CD4-positive, alpha-beta T cell treated with Interleukin-4 for 1 hour (primary cell): Measurements from ENCODE around the gene ADAMTSL2.
A peak's percentile ranks its signal among the peaks of the same experiment; 100 is the strongest.

Experiments
- DNase-seq, 2 donors: peaks; one replicate each; pipeline ENCODE4 v3.0.0-alpha.2; 2020 to 2022

ADAMTSL2 gene

DNA sequence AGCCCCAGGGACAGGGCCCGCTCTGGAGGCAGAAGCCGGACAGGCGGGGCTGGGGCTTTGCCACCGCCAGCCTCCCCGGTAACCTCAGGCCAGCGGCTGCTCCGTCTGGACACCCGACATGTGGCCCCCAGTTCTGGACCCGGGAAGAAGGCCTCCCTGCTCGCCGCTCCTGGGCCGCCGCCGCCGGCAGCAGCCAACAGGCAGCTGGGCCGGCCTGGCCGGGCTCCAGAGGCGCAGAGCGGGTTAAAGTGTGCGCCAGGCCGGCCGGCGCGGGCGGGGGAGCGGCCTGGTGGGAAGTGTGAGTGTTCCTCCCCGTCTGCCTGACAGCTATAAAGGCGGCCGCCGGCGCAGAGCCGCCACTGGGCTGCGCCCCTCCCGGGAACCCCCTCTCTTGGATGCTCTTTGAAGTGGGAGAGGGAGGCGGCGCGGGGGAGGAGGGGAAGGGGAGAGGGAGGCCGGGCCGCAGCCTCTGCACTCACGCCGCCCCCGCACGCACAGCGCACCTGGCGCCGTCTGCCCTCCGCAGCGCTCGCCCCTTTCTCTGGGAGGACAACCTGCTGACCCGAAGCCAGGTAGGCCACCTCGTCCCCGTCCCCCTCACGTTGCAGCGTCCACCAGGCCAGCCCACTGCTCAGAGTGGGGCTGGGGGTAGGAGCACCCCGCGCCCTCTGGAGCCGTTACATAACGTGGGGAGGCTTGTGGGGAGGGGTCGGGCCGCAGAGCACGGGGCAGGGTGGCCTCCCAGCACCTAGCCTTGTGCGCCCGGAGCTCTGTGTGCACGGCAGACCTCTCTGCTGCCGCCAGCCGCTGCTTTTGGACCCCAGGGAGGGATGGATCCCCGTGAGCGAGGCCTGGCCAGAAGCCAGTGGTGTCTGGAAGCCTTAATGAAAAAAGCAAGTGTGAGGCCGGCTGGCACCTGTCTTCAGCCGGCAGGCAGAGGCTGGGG is at the start of gene ADAMTSL2:
ADAMTSL2 (plus strand) TSS at position 359 of the 946 bp plus-strand sequence. CDS start 2,009 bp downstream, outside the sequence.
- DNase-seq = peak; percentile 36 to 62

DNA sequence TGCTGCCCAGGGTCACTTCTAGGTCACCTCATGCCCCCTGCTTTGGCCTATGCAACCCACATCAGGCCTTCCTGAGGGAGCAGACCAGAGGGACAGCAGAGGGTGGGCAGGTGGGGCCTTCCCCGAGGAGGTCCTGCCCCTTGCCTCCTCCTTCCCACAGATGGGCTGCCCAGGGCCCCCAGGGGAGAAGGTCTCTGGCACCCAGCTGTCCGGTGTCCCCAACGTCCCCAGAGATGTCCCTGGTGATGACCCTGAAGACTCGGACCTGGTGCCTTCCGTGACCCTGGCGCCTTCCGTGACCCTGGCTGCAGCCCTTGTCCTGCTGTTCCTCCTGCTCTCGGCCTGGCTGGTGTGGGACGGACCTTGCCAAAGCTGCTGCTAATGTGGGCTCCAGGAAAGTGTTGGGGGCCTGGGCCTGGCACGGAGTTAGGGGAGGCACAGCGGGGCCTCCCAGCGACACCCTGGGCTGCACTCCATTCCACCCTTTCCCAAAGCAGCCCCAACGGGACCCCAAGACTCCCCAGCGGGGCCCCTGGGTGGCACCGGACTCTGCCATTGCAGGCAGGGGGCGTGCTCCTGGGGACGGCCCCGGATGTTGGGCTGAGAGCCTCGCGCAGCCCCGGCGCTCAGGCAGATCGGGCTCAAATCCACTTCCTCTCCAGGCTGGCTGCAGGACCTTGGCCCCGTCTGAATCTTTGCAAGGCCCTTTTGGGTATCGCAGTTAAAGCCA is 48.8 kb upstream of the ADAMTSL2 start:
- no peak for DNase-seq

DNA sequence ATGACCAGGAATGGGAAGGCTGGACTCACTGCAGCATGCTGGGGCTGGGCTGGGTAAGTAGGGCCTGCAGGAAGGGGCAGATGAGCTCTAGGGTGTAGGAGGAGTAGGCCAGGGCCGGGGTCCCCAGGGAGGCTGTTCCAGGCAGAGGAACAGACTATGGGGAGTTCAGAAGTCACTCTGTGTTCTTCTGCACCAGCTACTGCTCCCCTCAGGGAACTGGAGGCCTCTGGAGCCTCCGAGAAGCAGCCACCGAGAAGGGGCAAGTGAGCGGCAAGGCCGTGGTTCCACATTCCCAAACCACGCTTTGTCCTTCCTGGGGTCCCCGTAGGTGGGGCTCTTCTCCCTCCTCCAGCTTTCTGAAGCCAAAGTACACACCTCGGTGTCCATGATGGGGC is 47.2 kb upstream of the ADAMTSL2 start:
- DNase-seq = no peak

- no peak for DNase-seq
These were observed 45.7 kb upstream of the ADAMTSL2 start for GRCh38 chr9:133488686-133489252.

DNA sequence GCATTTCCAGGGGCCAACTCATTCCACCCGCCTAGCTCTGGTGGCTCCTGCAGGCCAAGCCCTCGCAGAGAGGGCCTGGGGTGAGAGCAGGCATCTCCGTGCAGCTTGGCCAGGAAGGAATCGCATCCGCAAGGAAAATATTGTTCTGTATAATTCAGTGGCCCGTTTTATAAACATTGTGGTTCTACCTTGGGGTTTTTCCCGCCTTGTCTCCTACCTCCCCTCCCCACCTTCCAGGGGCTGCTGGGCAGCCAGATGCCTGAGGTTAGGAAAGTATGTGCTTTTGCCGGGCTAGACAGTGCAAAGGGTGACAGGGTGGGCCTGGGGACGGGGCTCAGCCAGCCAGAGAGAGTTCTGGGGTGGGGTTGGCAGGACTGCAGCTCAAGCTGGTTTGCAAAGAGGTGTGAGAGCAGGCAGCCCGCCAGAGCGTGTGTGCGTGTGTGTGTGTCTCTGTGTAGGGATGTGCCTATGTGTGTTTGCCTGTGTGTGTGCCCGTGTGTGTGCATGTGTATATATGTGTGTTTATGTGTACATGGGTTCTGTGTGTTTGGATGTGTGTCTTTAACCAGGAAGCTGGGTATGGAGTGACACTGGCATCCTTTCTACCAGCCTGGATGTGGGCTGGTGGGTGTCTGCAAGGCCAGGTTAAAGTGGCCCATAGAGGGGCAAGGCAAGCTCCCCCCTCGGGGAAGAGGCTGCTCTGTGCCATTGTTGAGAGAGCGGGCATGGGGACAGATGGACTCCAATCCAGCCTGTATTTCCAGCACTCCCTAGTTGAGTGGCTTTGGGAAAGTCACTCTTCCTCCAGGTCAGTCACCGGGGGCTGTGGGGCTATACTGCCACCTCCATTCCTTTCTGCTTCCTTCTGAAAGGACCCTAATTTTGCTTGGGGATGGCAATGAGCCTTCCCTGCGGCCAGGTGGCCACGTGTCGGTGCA is 45.0 kb upstream of the ADAMTSL2 start:
- no peak for DNase-seq

DNA sequence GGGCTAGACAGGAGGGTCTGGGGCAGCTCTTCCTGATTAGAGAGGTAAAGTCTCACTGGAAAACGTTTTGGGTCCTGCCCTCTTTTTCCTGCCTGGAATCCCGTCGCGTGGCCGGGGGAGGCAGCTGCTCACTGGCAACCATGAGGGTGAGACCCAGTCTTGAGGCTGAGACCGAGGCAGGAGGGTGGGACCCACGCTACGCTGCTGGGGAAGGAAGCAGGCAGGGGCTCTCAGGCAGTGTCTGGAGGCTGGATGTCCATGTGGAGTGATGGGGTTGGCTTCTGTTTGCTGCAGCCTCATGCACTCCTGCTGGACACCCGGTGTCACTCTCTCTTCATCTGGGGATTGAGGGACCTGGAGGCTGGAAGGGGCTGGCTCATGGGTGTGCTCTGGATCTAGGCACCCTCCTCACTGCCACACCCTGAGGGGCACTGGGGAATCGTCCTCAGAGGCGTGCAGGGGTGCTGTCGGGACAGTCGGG is 44.3 kb upstream of the ADAMTSL2 start:
- DNase-seq = no peak

DNA sequence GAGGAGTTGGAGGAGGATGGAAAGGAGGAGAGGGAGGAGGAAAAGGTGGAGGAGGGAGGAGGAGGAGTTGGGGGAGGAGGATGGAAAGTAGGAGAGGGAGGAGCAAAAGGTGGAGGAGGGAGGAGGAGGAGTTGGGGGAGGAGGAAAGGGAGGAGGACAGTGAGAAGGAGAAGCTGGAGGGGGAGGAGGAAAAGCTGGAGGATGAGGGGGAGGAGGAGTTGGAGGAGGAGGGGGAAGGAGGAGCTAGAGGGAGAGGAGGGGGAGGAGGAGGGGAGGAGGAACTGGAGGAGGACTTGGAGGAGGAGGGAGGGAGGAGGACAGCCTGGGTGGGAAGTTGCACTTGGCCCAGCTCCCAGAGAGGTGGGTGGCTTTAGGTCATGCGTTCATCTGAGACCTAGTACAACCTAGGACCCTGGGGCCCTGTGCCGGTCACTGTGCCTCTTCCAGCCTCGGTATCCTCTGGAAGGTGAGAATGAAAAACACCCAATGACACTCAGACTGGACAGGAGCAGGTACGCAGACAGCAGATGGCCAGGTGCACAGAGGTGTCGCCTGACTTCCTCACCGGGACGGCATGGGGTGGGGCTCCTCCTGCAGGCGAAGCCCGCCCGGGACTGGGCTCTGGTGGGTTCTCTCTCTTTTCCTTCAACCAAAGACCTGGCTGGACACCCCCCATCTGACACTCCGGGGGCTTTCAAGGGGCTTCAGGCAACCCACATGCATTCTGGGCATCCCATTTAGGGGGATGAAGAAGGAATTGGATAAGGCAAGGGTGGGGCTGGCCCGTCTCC is 43.4 kb upstream of the ADAMTSL2 start:
- DNase-seq = no peak

- DNase-seq = no peak
These were observed 42.9 kb upstream of the ADAMTSL2 start for GRCh38 chr9:133491656-133491925.

- DNase-seq = no peak
These were observed 42.2 kb upstream of the ADAMTSL2 start for GRCh38 chr9:133492061-133493021.

GRCh38 chr9:133493428-133493827 is 41.1 kb upstream of the ADAMTSL2 start:
- DNase-seq = no peak

- DNase-seq = no peak
These were observed 40.5 kb upstream of the ADAMTSL2 start for GRCh38 chr9:133493845-133494540.

DNA sequence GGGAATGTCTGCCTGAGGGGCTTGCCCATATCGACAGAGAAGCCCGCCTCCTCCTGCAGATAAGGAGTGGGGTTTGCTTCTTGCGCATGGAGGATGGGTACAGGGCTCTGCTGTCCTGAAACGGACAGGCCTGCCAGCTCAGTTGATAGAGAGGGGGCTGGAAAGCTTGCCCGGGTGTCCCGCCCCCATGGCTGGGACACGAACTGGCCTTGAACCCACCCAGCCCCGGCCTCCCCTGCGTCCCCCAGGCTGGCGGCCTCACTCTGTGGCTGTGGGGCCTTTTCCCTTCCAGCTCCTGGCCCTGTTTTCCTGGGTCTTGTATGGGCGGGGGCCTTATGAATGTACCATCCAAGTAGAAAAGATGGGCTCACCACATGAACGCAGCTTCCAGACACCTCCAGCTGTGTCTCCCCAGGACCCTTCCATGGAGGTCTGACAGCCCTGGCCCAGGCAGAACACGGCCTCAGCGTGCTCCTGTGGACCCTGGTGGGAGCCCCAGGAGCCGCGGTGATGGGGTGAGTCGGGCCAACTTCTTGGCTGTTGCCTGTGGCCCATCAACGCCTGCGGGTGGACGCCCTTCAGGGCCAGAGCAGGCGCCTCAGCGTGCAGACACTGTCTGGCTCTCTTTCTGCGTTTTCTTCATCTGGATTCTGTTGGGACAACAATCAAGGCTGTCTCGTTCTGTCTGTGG is 39.7 kb upstream of the ADAMTSL2 start:
- no peak for DNase-seq

GRCh38 chr9:133495327-133496293 is 38.9 kb upstream of the ADAMTSL2 start:
- DNase-seq = no peak

DNA sequence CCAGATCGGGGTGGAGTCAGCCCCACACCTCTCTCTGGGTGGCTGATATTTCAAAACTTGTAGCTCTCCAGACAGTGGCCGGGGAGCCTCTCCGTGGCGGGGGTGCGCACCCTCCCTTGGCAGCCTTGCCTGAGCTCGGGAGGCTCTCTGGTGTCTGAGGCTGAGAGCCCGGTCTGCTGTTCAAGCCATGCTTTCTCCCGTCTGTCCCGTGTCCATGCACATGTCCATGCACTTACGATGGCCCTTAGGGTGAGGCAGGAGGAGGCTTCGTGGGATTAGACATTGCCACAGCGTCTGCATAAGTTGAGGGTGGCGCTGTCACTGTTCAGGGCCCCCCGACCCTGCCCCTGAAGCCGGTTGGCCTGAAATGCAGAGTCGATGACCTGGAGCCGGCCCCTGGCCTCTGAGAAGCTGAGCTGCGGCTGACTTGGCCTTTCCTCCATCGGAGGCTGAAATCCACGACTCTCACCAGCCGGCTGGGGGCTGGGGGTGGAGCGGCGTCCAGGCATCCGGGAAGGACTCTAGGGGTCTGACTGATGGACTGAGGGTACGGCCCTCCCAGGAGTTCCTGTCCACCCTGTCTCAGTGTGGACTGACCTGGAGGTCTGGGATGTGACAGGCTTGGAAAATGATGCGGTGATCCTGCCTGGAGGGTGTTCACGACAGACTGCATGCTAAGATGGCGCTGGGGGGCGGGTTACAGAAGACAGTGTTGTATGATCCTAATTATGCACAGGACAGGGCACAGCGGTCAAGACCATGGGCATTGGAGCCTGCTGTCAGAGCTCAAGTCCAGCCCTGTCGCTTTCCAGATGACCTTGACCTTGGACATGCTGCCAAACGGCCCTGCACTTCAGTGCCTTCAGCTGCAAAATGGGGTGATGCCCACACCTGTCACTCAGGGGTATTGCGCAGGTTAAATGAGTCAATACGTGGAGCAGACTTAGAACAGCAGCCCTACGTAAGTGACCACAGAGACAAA is 37.4 kb upstream of the ADAMTSL2 start:
- DNase-seq = no peak

DNA sequence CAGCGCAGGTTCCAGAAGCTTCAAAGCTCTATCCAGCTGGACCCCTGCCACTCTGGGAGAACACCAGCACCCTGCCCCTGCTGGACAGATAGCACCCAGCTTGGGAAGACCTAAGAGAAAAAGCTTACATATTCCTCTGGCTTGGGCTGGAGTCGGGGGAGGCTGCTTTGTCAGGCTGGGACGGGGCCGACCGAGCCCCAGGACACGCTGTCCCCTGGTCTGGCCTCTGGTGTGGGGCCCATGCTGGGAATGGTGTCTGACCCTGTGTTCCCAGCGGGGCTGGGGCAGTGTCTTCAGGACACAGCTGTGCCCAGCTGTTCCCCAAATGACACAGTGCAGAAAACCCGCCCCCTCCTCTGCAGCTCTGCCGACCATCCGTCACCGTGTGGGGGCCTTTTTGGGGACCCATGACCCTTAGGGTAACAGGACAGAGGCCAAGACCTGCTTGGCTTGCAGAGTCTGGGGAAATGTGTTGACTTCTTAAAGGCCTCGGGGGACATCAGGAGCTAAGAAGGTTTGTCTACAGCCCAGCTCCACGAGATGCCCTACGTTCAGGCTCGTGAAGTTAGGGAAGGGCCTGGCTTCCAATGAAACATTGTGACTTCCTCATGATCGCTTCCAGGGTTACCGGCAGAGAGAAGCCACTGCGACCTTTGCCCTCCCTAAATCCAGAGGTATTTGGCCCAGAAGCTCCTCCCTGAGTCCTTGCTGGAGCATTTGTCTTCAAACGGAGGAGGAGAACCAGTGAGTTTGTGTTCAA is 35.2 kb upstream of the ADAMTSL2 start:
- DNase-seq = no peak

GRCh38 chr9:133499892-133500270 is 34.6 kb upstream of the ADAMTSL2 start:
- DNase-seq = no peak
